ENCODE measurements around the gene RNF214.

DNA sequence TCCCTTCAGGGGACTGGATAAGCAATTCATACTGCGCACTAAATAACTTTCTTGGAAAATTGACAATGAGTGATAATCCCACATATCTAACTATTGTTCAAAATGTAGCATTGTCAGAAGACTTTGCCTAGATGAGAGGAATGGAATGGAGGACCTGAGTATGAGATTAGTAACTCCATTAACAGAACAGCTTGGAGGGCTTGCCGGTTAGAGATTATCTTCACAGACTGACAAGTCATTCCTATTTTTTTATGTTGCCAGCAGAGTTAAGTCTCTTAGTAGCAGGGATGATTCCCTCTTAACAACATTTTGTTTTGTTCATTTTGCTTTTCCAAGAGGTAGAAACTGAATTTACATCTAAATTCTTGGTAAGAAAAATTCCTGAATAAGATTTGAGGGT lies 51.6 kb downstream of the RNF214 start:
- TF ChIP-seq CTCF (IDR thresholded peaks at IDR 0.05) (no peak), POLR2A (IDR thresholded peaks at IDR 0.05) (no peak)

All from body of pancreas (tissue), 4 donors.